CD14-positive monocyte (primary cell): ENCODE measurements around the gene PDE4B. TPM values are rescaled to one million over a fixed set of nuclear protein-coding genes. Genes with fewer than 3 reads are reported as not detected.

Experiments used
- DNase-seq, 3 donors: peaks; one replicate each; pipeline ENCODE4 v3.0.0-alpha.2; 2011 to 2022
- H2AFZ ChIP-seq: 2 replicates; pipeline ENCODE4 v1.6.0; 2012; ENCODE audit warnings: mild to moderate bottlenecking, low read depth, low read length, inconsistent platforms; ENCODE audit not compliant: insufficient read depth, poor library complexity, severe bottlenecking
- H3K27ac ChIP-seq, 2 donors: 1 replicate in 1 of 2; 2 replicates in 1 of 2; pipeline ENCODE4 v1.5.1; 2012 to 2013; ENCODE audit warnings: low read length in 2 of 2, control low read depth in 1 of 2, inconsistent platforms in 1 of 2, low read depth in 1 of 2, mild to moderate bottlenecking in 1 of 2
- H3K27me3 ChIP-seq, 2 donors: one replicate each; pipeline versions ENCODE4 v1.6.0 to v1.6.1; 2011 to 2013; ENCODE audit warnings: low read length in 2 of 2; ENCODE audit not compliant: control insufficient read depth in 2 of 2, insufficient read depth in 2 of 2
- H3K36me3 ChIP-seq, 2 donors: replicated peaks in 1 of 2; 1 replicate in 1 of 2; 2 replicates in 1 of 2; pipeline versions ENCODE4 v1.5.1 to v1.6.1; 2012 to 2013; ENCODE audit warnings: low read length in 2 of 2, control low read depth in 1 of 2, inconsistent platforms in 1 of 2, mild to moderate bottlenecking in 1 of 2; ENCODE audit not compliant: insufficient read depth in 2 of 2, control insufficient read depth in 1 of 2
- H3K4me1 ChIP-seq, 2 donors: 1 replicate in 1 of 2; 2 replicates in 1 of 2; pipeline versions ENCODE4 v1.5.1 to v1.6.1; 2012 to 2013; ENCODE audit warnings: low read length in 2 of 2, control low read depth in 1 of 2, inconsistent platforms in 1 of 2, mild to moderate bottlenecking in 1 of 2, moderate library complexity in 1 of 2; ENCODE audit not compliant: insufficient read depth in 2 of 2, control insufficient read depth in 1 of 2
- H3K4me2 ChIP-seq: replicated peaks from 2 replicates; pipeline ENCODE3; 2012; ENCODE audit warnings: low read length, moderate library complexity, mild to moderate bottlenecking; ENCODE audit not compliant: poor library complexity, severe bottlenecking; ENCODE audit errors: extremely low read depth
- H3K4me3 ChIP-seq, 3 experiments: fragments of 200-600 bp in 1 of 3; sonication (generic) in 1 of 3; replicated peaks in 1 of 3; 1 replicate in 2 of 3; 2 replicates in 1 of 3; pipeline ENCODE4 v1.5.1; 2011 to 2013; ENCODE audit warnings: low read length in 3 of 3, mild to moderate bottlenecking in 3 of 3, control low read depth in 2 of 3, low read depth in 2 of 3, inconsistent platforms in 1 of 3, moderate library complexity in 1 of 3
- H3K79me2 ChIP-seq: 2 replicates; pipeline ENCODE4 v1.6.0; 2012; ENCODE audit warnings: mild to moderate bottlenecking, control low read depth, inconsistent platforms, low read length, moderate library complexity; ENCODE audit not compliant: insufficient read depth
- H3K9ac ChIP-seq: 2 replicates; pipeline ENCODE4 v1.6.0; 2017; ENCODE audit warnings: low read length, mild to moderate bottlenecking; ENCODE audit not compliant: insufficient read depth, poor library complexity, severe bottlenecking
- H3K9me3 ChIP-seq, 2 donors: replicated peaks in 1 of 2; 1 replicate in 1 of 2; 2 replicates in 1 of 2; pipeline versions ENCODE4 v1.5.1 to v1.6.1; 2012 to 2013; ENCODE audit warnings: low read length in 2 of 2, control low read depth in 1 of 2; ENCODE audit not compliant: control insufficient read depth in 1 of 2, insufficient read depth in 1 of 2
- H4K20me1 ChIP-seq: 2 replicates; pipeline ENCODE4 v1.6.0; 2012; ENCODE audit warnings: mild to moderate bottlenecking, low read length, control low read depth, moderate library complexity; ENCODE audit not compliant: insufficient read depth
- H3K27ac Mint-ChIP-seq, 7 donors: one replicate each; pipeline ENCODE4 v1.8.0; 2020; ENCODE audit warnings: mild to moderate bottlenecking in 7 of 7, mixed read lengths in 7 of 7, moderate library complexity in 6 of 7, inconsistent platforms in 2 of 7
- H3K27me3 Mint-ChIP-seq, 3 donors: one replicate each; pipeline ENCODE4 v1.8.0; 2021 to 2022; ENCODE audit warnings: low read depth in 3 of 3, mild to moderate bottlenecking in 3 of 3, mixed read lengths in 3 of 3, moderate library complexity in 3 of 3, inconsistent platforms in 1 of 3
- H3K36me3 Mint-ChIP-seq, 2 donors: one replicate each; pipeline ENCODE4 v1.8.0; 2020; ENCODE audit warnings: mixed read lengths in 2 of 2, inconsistent platforms in 1 of 2, mild to moderate bottlenecking in 1 of 2
- H3K4me1 Mint-ChIP-seq: one replicate; pipeline ENCODE4 v1.8.0; 2020; ENCODE audit warnings: mild to moderate bottlenecking, mixed read lengths
- H3K4me3 Mint-ChIP-seq, 2 donors: one replicate each; pipeline ENCODE4 v1.8.0; 2020; ENCODE audit warnings: mild to moderate bottlenecking in 2 of 2, mixed read lengths in 2 of 2, moderate library complexity in 1 of 2
- H3K9me3 Mint-ChIP-seq, 7 donors: one replicate each; pipeline ENCODE4 v1.8.0; 2020 to 2022; ENCODE audit warnings: mixed read lengths in 7 of 7, mild to moderate bottlenecking in 6 of 7, moderate library complexity in 6 of 7, inconsistent platforms in 2 of 7
- CTCF ChIP-seq: fragments of 200-600 bp; IDR thresholded peaks from one replicate; pipeline ENCODE4 v1.8.0; 2022; ENCODE audit warnings: antibody characterized with exemption, mild to moderate bottlenecking
- WGBS: methylation state at CpG from one replicate; pipeline ENCODE4 v1.1.5; 2013; ENCODE audit warnings: missing lambda C conversion rate; ENCODE audit not compliant: insufficient coverage; 5-methylcytosine and 5-hydroxymethylcytosine counted together
- intact Hi-C, 2 donors: fragments of 100-400 bp; cut with micrococcal nuclease; formaldehyde crosslinking; loops; one replicate each; pipeline versions ENCODE4 v1.15.0 to v1.15.1; 2023
- polyA plus RNA-seq, 3 donors: library from polyadenylated mRNA; depleted of rRNA in 1 of 3; unstranded in 2 of 3; stranded (reverse) in 1 of 3; fragments of 300-500 nt in 2 of 3; fragments of >200 nt in 1 of 3; fragmentation: Illumina TruSeq in 2 of 3; gene quantifications; 1 replicate in 2 of 3; 2 replicates in 1 of 3; pipeline ENCODE4 v1.2.3, GENCODE V29; 2012 to 2021

PDE4B gene
- polyA plus RNA-seq, 3 donors, result 17.2 to 52.8 (median 25.2) TPM

- no peaks in the 10 kb centered on the region for H3K9me3 Mint-ChIP-seq
- Histone ChIP-seq H4K20me1 (peaks cover 56% of the 10 kb centered on the region), H3K4me1 (peaks cover 4 to 24% of the 10 kb centered on the region in 2 donors), H3K27me3 (no peaks in the 10 kb centered on the region), H3K79me2 (peaks cover 92% of the 10 kb centered on the region), H3K36me3 (no peaks in the 10 kb centered on the region), H3K9ac (no peak overlapping the region), H2AFZ (no peak overlapping the region), H3K4me2 (no peak overlapping the region), H3K9me3 (no peaks in the 10 kb centered on the region), H3K4me3 (no peak overlapping the region), H3K27ac (no peak overlapping the region)
- peaks cover 28% of the 10 kb centered on the region for H3K4me1 Mint-ChIP-seq
- H3K27ac Mint-ChIP-seq, result peak overlapping the region in 1 of 7 donors; percentile 16
- no peak for DNase-seq
- no CpG with 5 or more reads among the region's 1 CpG for WGBS
- intact Hi-C loops, result no loop called here
- H3K27me3 Mint-ChIP-seq, result no peaks in the 10 kb centered on the region
- H3K4me3 Mint-ChIP-seq, result peak overlapping the region in 1 of 2 donors; percentile 27
- H3K36me3 Mint-ChIP-seq, result peaks cover 11 to 28% of the 10 kb centered on the region in 2 donors
- no peak for TF ChIP-seq CTCF
Observed at GRCh38 chr1:66343569-66344325, 551.1 kb downstream of the PDE4B start.

DNA sequence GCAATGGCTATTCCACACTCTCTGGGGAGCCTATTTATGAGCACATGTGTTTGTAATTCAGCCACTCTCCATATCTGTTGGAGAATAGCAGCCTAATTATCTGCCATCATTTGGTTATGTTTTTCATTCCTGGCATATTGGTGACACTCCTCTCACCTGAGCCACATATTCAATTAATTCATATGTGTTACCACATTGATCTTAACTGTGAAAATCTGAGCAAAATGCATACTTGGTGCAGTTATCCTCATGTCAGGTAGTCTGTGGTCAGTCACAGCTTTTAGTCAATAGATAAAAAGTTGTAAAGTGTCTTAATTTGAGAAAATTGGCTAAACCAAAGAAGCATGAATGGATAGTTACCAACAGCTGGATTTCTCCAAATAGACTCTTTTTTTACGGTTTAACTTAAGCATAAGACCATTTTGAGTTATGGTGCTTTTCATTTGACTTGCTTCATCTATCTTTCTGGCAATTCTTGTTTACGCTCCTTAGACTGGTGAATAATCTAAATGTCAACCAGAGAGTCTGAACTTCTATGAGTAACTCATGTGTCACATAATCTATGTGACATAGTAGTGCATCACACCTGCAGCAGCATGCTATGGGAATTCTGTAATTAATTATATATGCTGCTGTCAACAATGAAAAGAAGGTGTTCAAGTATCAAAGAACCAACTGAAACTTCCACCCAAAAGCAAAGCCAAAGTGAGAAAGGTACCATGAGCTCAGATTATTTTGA, 553.5 kb downstream of the PDE4B start:
- Mint-ChIP-seq H3K27me3 (no peaks in the 10 kb centered on the region), H3K9me3 (no peaks in the 10 kb centered on the region), H3K27ac (peak overlapping the region in 1 of 7 donors; percentile 7), H3K4me3 (no peak overlapping the region), H3K36me3 (peaks cover 15 to 30% of the 10 kb centered on the region in 2 donors), H3K4me1 (peaks cover 42% of the 10 kb centered on the region)
- no peaks in the 10 kb centered on the region for H3K9me3 ChIP-seq
- H2AFZ ChIP-seq, result no peak overlapping the region
- peaks cover 76% of the 10 kb centered on the region for H4K20me1 ChIP-seq
- H3K79me2 ChIP-seq, result peaks cover 87% of the 10 kb centered on the region
- peak in 1 of 3 donors; percentile 51 for DNase-seq
- H3K27ac ChIP-seq, result no peak overlapping the region
- H3K27me3 ChIP-seq, result no peaks in the 10 kb centered on the region
- H3K4me2 ChIP-seq, result no peak overlapping the region
- no peak overlapping the region for H3K9ac ChIP-seq
- TF ChIP-seq CTCF, result no peak
- H3K4me1 ChIP-seq, result peaks cover 14 to 30% of the 10 kb centered on the region in 2 donors
- no peak overlapping the region for H3K4me3 ChIP-seq
- no peaks in the 10 kb centered on the region for H3K36me3 ChIP-seq
- intact Hi-C loops, result no loop called here
- 100% methylated on average over 1 of the region's 2 CpGs for WGBS
